Transverse colon (tissue), 4 donors: ENCODE data around the gene KIF21A. TPM values are rescaled to one million over a fixed set of nuclear protein-coding genes. Genes with fewer than 3 reads are reported as not detected.

ENCODE experiments used
- DNase-seq: peaks from one replicate; pipeline ENCODE4 v3.0.0-alpha.2; 2019
- H3K27ac ChIP-seq, 4 donors: fragments of 200-600 bp; sonication (generic); 2 replicates each; pipeline ENCODE4 v1.5.1; 2016 to 2018; ENCODE audit warnings: inconsistent platforms in 4 of 4
- H3K27me3 ChIP-seq: fragments of 200-600 bp; sonication (generic); 2 replicates; pipeline ENCODE4 v1.5.1; 2017; ENCODE audit warnings: inconsistent platforms
- H3K36me3 ChIP-seq, 4 donors: fragments of 200-600 bp; sonication (generic); 2 replicates each; pipeline ENCODE4 v1.5.1; 2017 to 2019; ENCODE audit warnings: inconsistent platforms in 4 of 4
- H3K4me1 ChIP-seq, 4 donors: fragments of 200-600 bp; sonication (generic); 2 replicates each; pipeline ENCODE4 v1.5.1; 2017 to 2020; ENCODE audit warnings: inconsistent platforms in 4 of 4
- H3K4me3 ChIP-seq, 4 donors: fragments of 200-600 bp; sonication (generic); 1 replicate in 1 of 4; 2 replicates in 3 of 4; pipeline versions ENCODE4 v1.5.1 to v1.6.1; 2017 to 2019; ENCODE audit warnings: inconsistent platforms in 4 of 4
- H3K9me3 ChIP-seq, 2 donors: fragments of 200-600 bp; sonication (generic); 2 replicates each; pipeline ENCODE4 v1.5.1; 2017 to 2019; ENCODE audit warnings: inconsistent platforms in 2 of 2
- EP300 ChIP-seq: sonication (generic); formaldehyde crosslinking; IDR thresholded peaks from one replicate; pipeline ENCODE4 v1.6.1; 2017; ENCODE audit warnings: antibody characterized with exemption, low read depth
- POLR2A ChIP-seq: fragments of 450-650 bp; IDR thresholded peaks from one replicate; pipeline ENCODE4 v1.6.1; 2016; ENCODE audit warnings: antibody characterized with exemption, mild to moderate bottlenecking, moderate library complexity
- POLR2AphosphoS5 ChIP-seq, 3 donors: sonication (generic); formaldehyde crosslinking; IDR thresholded peaks; one replicate each; pipeline ENCODE4 v1.6.1; 2016; ENCODE audit warnings: antibody characterized with exemption in 3 of 3
- WGBS, 2 donors: methylation state at CpG; one replicate each; pipeline ENCODE4 v1.1.5; 2018; ENCODE audit warnings: low coverage in 1 of 2; 5-methylcytosine and 5-hydroxymethylcytosine counted together
- in situ Hi-C, 4 donors: fragments of 200-750 bp; cut with MboI; loops; one replicate each; pipeline versions ENCODE4 v1.15.0 to v1.15.1; 2017; ENCODE audit warnings: low sequenced_read_pairs in 3 of 4, low pct_ligation_motif_present in 1 of 4, low pct_unique_long_range_greater_than_20kb in 1 of 4
- intact Hi-C: fragments of 100-400 bp; cut with DNase I; formaldehyde crosslinking; loops from one replicate; pipeline ENCODE4 v1.15.1; 2023; ENCODE audit warnings: low total_unique reads
- total RNA-seq, 4 donors: library from RNA; depleted of rRNA; stranded (reverse); fragments of >200 nt; gene quantifications; one replicate each; pipeline ENCODE4 v1.1.0, GENCODE V29; 2016
- TF ChIP-seq, protein P1 (sequence below), 5 experiments: fragments of 200-600 bp in 3 of 5; fragments of 450-650 bp in 2 of 5; sonication (generic) in 3 of 5; IDR thresholded peaks; 1 replicate in 2 of 5; 2 replicates in 3 of 5; pipeline ENCODE4 v1.5.1; 2016 to 2017; ENCODE audit warnings: antibody characterized with exemption in 5 of 5, inconsistent platforms in 3 of 5, mild to moderate bottlenecking in 2 of 5, moderate library complexity in 1 of 5

The KIF21A gene
- total RNA-seq, 4 donors from 2014 or later: 23.6 to 40.6 (median 31.9) TPM

- no peak for TF ChIP-seq EP300
- TF ChIP-seq POLR2AphosphoS5 (IDR thresholded peaks at IDR 0.05): no peak
- TF ChIP-seq, protein P1, sequence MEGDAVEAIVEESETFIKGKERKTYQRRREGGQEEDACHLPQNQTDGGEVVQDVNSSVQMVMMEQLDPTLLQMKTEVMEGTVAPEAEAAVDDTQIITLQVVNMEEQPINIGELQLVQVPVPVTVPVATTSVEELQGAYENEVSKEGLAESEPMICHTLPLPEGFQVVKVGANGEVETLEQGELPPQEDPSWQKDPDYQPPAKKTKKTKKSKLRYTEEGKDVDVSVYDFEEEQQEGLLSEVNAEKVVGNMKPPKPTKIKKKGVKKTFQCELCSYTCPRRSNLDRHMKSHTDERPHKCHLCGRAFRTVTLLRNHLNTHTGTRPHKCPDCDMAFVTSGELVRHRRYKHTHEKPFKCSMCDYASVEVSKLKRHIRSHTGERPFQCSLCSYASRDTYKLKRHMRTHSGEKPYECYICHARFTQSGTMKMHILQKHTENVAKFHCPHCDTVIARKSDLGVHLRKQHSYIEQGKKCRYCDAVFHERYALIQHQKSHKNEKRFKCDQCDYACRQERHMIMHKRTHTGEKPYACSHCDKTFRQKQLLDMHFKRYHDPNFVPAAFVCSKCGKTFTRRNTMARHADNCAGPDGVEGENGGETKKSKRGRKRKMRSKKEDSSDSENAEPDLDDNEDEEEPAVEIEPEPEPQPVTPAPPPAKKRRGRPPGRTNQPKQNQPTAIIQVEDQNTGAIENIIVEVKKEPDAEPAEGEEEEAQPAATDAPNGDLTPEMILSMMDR (IDR thresholded peaks at IDR 0.05): no peak
- no peak for TF ChIP-seq POLR2A
- Histone ChIP-seq H3K27ac (no peak overlapping the region), H3K27me3 (no peaks in the 10 kb centered on the region), H3K4me3 (no peak overlapping the region), H3K36me3 (no peaks in the 10 kb centered on the region), H3K9me3 (no peaks in the 10 kb centered on the region), H3K4me1 (no peaks in the 10 kb centered on the region)
- no peak for DNase-seq
- in situ Hi-C loops (no loop called here), intact Hi-C loops (no loop called here)
These were observed 39.5 kb downstream of the KIF21A start for GRCh38 chr12:39403376-39403775.

DNA sequence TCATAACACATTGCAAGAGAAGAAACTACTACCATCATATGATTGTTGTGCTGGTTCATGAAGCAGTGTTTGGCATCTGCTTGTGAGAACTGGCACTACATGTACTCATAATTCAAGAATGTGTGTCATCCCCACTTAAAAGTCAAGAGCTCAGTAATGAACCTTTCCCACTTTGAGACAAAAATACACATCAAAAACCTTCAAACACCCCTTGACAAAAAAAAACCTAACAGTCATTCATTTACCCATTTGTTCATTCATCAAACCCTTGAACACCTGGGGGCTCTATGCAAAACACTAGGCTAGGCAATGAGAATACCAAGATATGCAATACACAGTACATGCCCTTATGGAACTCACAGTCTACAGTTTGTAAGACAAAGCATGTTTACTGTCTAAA lies 40.0 kb downstream of the KIF21A start:
- no peak overlapping the region for H3K4me3 ChIP-seq
- in situ Hi-C loops: no loop called here
- DNase-seq: no peak
- TF ChIP-seq EP300 (no peak), POLR2A (no peak), POLR2AphosphoS5 (IDR thresholded peaks at IDR 0.05) (no peak)
- TF ChIP-seq, protein P1 (IDR thresholded peaks at IDR 0.05): no peak
- no peaks in the 10 kb centered on the region for H3K9me3 ChIP-seq
- intact Hi-C loops: no loop called here
- no peaks in the 10 kb centered on the region for H3K27me3 ChIP-seq
- no peaks in the 10 kb centered on the region for H3K36me3 ChIP-seq
- H3K27ac ChIP-seq: no peak overlapping the region
- no peaks in the 10 kb centered on the region for H3K4me1 ChIP-seq

DNA sequence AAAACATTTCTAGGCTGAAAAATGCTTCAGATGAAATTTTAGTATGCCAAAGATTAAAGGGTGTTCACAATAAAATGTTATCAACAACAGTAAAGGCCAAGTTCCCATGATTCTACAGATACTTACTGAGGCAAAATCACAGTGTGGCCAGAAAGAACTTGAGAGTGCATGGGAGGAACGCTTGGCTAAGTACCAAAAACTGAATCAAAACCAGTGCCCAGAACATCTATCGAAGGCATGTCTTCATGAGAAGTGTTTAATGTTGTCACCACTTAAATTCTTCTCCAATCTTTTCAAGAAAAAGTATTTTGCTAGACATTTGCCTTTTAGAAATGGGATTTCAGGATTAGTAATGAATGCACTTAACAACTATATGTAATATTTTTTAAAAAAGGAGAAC lies 41.5 kb downstream of the KIF21A start:
- TF ChIP-seq, protein P1 (IDR thresholded peaks at IDR 0.05): no peak
- TF ChIP-seq POLR2A: no peak
- no peak for TF ChIP-seq POLR2AphosphoS5 (IDR thresholded peaks at IDR 0.05)
- no peak for TF ChIP-seq EP300
- no peak for DNase-seq
- intact Hi-C loops (no loop called here), in situ Hi-C loops (no loop called here)
- H3K9me3 ChIP-seq: no peaks in the 10 kb centered on the region
- 79% methylated on average over 2 of the region's 2 CpGs; no CpG with 5 or more reads in 1 of the 2 donors for WGBS, 2 donors
- no peaks in the 10 kb centered on the region for H3K4me1 ChIP-seq
- no peak overlapping the region for H3K4me3 ChIP-seq
- no peaks in the 10 kb centered on the region for H3K27me3 ChIP-seq
- H3K36me3 ChIP-seq: no peaks in the 10 kb centered on the region
- H3K27ac ChIP-seq: no peak overlapping the region

DNA sequence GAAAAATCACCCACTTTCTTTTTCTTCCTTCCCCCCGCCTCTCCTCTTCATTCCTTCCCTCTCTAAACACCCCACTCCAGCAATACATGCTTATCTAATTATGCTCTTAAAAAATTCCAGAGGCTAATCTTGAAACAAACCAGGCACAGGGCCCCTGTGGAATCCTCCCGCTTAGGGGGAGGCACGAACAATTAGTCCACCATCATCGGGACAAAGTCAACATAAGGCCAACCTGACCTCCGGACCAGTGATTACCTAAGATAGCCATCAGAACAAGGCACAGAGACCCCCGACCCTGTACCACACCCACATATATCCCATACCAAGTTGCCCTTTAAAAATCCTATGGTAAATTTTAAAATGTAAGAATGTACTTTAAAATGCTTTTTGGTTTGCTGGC lies 47.1 kb downstream of the KIF21A start:
- intact Hi-C loops (no loop called here), in situ Hi-C loops (no loop called here)
- no peak overlapping the region for H3K4me3 ChIP-seq
- H3K9me3 ChIP-seq: no peaks in the 10 kb centered on the region
- H3K36me3 ChIP-seq: no peaks in the 10 kb centered on the region
- H3K4me1 ChIP-seq: peaks cover 0 to 8% (median 3%) of the 10 kb centered on the region in 4 donors
- H3K27me3 ChIP-seq: no peaks in the 10 kb centered on the region
- WGBS, 2 donors: 87 to 88% methylated on average over 3 to 6 of the region's 6 CpGs
- TF ChIP-seq POLR2A (no peak), POLR2AphosphoS5 (IDR thresholded peaks at IDR 0.05) (no peak)
- TF ChIP-seq, protein P1 (IDR thresholded peaks at IDR 0.05): no peak
- H3K27ac ChIP-seq: no peak overlapping the region
- DNase-seq: no peak
